ENCODE data around the gene ZSCAN18. TPM values are rescaled to one million over a fixed set of nuclear protein-coding genes. Genes with fewer than 3 reads are reported as not detected.

ZSCAN18 gene
- total RNA-seq, 1 donor from 2014 or later: 31.8 TPM

GRCh38 chr19:58040751-58041525 lies 57.1 kb downstream of the ZSCAN18 start:
- no peaks in the 10 kb centered on the region for H3K27me3 Mint-ChIP-seq (ENCODE audit: low read depth, unreplicated experiment)

GRCh38 chr19:58038688-58039204 lies 59.3 kb downstream of the ZSCAN18 start:
- Mint-ChIP-seq H3K27ac (ENCODE audit: unreplicated experiment) (no peak overlapping the region), H3K27me3 (ENCODE audit: low read depth, unreplicated experiment) (no peaks in the 10 kb centered on the region), H3K4me1 (ENCODE audit: low read depth, unreplicated experiment) (no peaks in the 10 kb centered on the region), H3K9me3 (ENCODE audit: unreplicated experiment) (peaks cover 31% of the 10 kb centered on the region), H3K4me3 (ENCODE audit: unreplicated experiment) (no peak overlapping the region), H3K36me3 (ENCODE audit: low read depth, unreplicated experiment) (no peaks in the 10 kb centered on the region)
- FAIRE-seq (no peak), DNase-seq (ENCODE audit: low read depth) (no peak)
- Histone ChIP-seq H3K9me3 (ENCODE audit: insufficient read depth, low read depth, low read length) (peaks cover 8% of the 10 kb centered on the region), H3K79me2 (ENCODE audit: insufficient read depth, low read length) (no peaks in the 10 kb centered on the region), H3K27me3 (ENCODE audit: insufficient read depth, low read length) (no peaks in the 10 kb centered on the region), H3K36me3 (ENCODE audit: insufficient read depth, low read length) (no peaks in the 10 kb centered on the region), H3K9ac (ENCODE audit: low read length) (no peak overlapping the region), H3K4me3 (ENCODE audit: insufficient read depth, low read depth, low read length) (no peak overlapping the region), H3K27ac (ENCODE audit: low read depth, low read length) (no peak overlapping the region), H3K4me2 (ENCODE audit: low read length) (no peak overlapping the region), H4K20me1 (ENCODE audit: insufficient read depth, low read length) (no peaks in the 10 kb centered on the region), H3K4me1 (ENCODE audit: insufficient read depth, low read length) (no peaks in the 10 kb centered on the region), H2AFZ (ENCODE audit: low read depth, low read length) (no peak overlapping the region)
- no peak for TF ChIP-seq CTCF (IDR thresholded peaks at IDR 0.05; ENCODE audit: insufficient read depth, low read depth, low read length)
- TF ChIP-seq EZH2 (IDR thresholded peaks at IDR 0.05; ENCODE audit: insufficient read depth, low read length): no peak

More at GRCh38 chr19:58040751-58041525, 57.1 kb downstream of the ZSCAN18 start:
- Histone ChIP-seq H2AFZ (ENCODE audit: low read depth, low read length) (no peak overlapping the region), H3K36me3 (ENCODE audit: insufficient read depth, low read length) (no peaks in the 10 kb centered on the region), H3K4me3 (ENCODE audit: insufficient read depth, low read depth, low read length) (no peak overlapping the region), H3K79me2 (ENCODE audit: insufficient read depth, low read length) (no peaks in the 10 kb centered on the region), H3K4me2 (ENCODE audit: low read length) (no peak overlapping the region), H4K20me1 (ENCODE audit: insufficient read depth, low read length) (no peaks in the 10 kb centered on the region), H3K9ac (ENCODE audit: low read length) (no peak overlapping the region), H3K27me3 (ENCODE audit: insufficient read depth, low read length) (no peaks in the 10 kb centered on the region), H3K4me1 (ENCODE audit: insufficient read depth, low read length) (no peaks in the 10 kb centered on the region), H3K9me3 (ENCODE audit: insufficient read depth, low read depth, low read length) (peaks cover 8% of the 10 kb centered on the region), H3K27ac (ENCODE audit: low read depth, low read length) (no peak overlapping the region)
- FAIRE-seq: no peak
- Mint-ChIP-seq H3K4me1 (ENCODE audit: low read depth, unreplicated experiment) (no peaks in the 10 kb centered on the region), H3K36me3 (ENCODE audit: low read depth, unreplicated experiment) (no peaks in the 10 kb centered on the region), H3K27ac (ENCODE audit: unreplicated experiment) (no peak overlapping the region), H3K4me3 (ENCODE audit: unreplicated experiment) (no peak overlapping the region), H3K9me3 (ENCODE audit: unreplicated experiment) (peaks cover 24% of the 10 kb centered on the region)
- DNase-seq (ENCODE audit: low read depth): no peak
- TF ChIP-seq EZH2 (IDR thresholded peaks at IDR 0.05; ENCODE audit: insufficient read depth, low read length) (no peak), CTCF (IDR thresholded peaks at IDR 0.05; ENCODE audit: insufficient read depth, low read depth, low read length) (no peak)

All from astrocyte (in vitro differentiated cells and primary cell).